ENCODE results near the gene NDUFV3. TPM values are rescaled to one million over a fixed set of nuclear protein-coding genes. Genes with fewer than 3 reads are reported as not detected.

NDUFV3 gene
- polyA plus RNA-seq, 1 of the 3 experiments (the other 2 are of a cell fraction), result 32.9 TPM

DNA sequence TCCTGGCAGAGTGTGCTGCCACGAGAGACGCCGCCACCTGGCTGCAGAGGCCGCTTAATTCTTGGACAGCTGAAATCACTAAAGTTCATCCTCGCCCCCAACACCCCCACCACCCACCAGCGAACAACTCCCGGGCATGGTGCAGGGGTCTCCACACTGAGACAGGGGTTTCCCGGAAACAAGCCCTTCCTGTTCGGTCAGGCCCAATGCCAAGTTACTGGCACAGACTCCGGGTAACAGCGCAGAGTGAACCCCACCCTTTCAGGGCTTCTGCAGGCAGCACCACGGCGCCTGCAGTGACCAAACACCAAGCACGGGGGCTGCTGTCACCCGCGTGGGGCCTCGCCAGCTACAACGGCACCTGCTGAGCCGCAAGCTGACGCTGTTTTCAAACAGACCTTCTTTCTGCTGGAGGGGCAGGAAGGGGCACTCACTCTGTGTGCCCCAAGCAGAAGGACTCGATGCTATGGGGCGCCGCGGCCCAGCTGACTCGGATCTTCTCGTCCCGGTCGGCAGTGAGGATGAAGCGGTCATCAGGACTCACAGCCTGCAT lies 31.2 kb upstream of the NDUFV3 start (continued):
- TF ChIP-seq, protein P1, sequence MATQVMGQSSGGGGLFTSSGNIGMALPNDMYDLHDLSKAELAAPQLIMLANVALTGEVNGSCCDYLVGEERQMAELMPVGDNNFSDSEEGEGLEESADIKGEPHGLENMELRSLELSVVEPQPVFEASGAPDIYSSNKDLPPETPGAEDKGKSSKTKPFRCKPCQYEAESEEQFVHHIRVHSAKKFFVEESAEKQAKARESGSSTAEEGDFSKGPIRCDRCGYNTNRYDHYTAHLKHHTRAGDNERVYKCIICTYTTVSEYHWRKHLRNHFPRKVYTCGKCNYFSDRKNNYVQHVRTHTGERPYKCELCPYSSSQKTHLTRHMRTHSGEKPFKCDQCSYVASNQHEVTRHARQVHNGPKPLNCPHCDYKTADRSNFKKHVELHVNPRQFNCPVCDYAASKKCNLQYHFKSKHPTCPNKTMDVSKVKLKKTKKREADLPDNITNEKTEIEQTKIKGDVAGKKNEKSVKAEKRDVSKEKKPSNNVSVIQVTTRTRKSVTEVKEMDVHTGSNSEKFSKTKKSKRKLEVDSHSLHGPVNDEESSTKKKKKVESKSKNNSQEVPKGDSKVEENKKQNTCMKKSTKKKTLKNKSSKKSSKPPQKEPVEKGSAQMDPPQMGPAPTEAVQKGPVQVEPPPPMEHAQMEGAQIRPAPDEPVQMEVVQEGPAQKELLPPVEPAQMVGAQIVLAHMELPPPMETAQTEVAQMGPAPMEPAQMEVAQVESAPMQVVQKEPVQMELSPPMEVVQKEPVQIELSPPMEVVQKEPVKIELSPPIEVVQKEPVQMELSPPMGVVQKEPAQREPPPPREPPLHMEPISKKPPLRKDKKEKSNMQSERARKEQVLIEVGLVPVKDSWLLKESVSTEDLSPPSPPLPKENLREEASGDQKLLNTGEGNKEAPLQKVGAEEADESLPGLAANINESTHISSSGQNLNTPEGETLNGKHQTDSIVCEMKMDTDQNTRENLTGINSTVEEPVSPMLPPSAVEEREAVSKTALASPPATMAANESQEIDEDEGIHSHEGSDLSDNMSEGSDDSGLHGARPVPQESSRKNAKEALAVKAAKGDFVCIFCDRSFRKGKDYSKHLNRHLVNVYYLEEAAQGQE (IDR thresholded peaks at IDR 0.05; ENCODE audit: low read depth, low read length), result no peak
- TF ChIP-seq EP300 (IDR thresholded peaks at IDR 0.05; ENCODE audit: borderline replicate concordance in 1 of 2, low read depth in 1 of 2, low read length in 1 of 2), result no peak

DNA sequence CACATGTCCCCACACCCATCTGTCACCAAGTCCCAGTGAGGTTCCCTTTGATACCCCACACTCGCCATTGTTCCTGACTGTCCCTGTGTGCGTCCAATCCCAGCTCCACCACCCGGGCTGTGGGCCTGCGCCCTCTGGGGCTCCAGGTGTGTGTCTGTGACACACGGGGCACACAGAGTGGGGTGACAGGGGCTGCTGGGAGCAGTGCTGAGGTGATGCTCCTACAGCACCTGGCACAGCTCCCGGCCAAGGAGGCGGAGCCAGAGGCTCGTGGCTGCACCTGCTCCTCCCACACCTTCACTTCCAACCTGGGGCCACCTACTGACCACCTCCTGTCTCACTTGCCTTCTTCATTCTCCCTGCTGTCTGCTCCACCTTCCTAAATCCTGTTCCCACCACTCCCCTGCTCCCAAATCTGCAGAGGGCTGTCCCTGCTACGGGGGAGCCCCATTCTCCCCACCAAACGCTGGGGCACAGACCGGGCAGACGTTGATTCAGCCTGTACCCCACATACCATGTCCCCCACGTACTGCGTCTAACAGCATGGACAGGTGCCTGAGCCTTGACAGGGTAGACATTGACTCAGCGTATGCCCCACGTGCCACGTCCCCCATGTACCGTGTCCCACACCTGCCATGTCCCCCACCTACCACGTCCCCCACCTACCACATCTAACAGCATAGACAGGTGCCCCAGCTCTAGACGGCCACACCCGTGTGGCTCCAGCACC lies 30.2 kb upstream of the NDUFV3 start:
- peaks cover 27% of the 10 kb centered on the region for H4K20me1 ChIP-seq (ENCODE audit: insufficient read depth)
- DNase-seq, result peak; percentile 16
- 96% methylated on average over 21 of the region's 21 CpGs for WGBS (ENCODE audit: low lambda C conversion rate)
- TF ChIP-seq SMC3 (IDR thresholded peaks at IDR 0.05; ENCODE audit: low read depth, low read length), result no peak
- TF ChIP-seq RFX5 (IDR thresholded peaks at IDR 0.05; ENCODE audit: low read length), result no peak
- TF ChIP-seq, protein P2, sequence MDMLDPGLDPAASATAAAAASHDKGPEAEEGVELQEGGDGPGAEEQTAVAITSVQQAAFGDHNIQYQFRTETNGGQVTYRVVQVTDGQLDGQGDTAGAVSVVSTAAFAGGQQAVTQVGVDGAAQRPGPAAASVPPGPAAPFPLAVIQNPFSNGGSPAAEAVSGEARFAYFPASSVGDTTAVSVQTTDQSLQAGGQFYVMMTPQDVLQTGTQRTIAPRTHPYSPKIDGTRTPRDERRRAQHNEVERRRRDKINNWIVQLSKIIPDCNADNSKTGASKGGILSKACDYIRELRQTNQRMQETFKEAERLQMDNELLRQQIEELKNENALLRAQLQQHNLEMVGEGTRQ (IDR thresholded peaks at IDR 0.05; ENCODE audit: borderline replicate concordance, low read depth, low read length), result no peak
- TF ChIP-seq NRF1 (IDR thresholded peaks at IDR 0.05; ENCODE audit: low read depth, low read length), result no peak
- TF ChIP-seq, protein P3, sequence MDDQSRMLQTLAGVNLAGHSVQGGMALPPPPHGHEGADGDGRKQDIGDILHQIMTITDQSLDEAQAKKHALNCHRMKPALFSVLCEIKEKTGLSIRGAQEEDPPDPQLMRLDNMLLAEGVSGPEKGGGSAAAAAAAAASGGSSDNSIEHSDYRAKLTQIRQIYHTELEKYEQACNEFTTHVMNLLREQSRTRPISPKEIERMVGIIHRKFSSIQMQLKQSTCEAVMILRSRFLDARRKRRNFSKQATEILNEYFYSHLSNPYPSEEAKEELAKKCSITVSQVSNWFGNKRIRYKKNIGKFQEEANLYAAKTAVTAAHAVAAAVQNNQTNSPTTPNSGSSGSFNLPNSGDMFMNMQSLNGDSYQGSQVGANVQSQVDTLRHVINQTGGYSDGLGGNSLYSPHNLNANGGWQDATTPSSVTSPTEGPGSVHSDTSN (IDR thresholded peaks at IDR 0.05), result no peak
- TF ChIP-seq YY1 (IDR thresholded peaks at IDR 0.05; ENCODE audit: low read depth), result no peak
- TF ChIP-seq, protein P1 (IDR thresholded peaks at IDR 0.05; ENCODE audit: low read depth, low read length), result no peak
- TF ChIP-seq, protein P4, sequence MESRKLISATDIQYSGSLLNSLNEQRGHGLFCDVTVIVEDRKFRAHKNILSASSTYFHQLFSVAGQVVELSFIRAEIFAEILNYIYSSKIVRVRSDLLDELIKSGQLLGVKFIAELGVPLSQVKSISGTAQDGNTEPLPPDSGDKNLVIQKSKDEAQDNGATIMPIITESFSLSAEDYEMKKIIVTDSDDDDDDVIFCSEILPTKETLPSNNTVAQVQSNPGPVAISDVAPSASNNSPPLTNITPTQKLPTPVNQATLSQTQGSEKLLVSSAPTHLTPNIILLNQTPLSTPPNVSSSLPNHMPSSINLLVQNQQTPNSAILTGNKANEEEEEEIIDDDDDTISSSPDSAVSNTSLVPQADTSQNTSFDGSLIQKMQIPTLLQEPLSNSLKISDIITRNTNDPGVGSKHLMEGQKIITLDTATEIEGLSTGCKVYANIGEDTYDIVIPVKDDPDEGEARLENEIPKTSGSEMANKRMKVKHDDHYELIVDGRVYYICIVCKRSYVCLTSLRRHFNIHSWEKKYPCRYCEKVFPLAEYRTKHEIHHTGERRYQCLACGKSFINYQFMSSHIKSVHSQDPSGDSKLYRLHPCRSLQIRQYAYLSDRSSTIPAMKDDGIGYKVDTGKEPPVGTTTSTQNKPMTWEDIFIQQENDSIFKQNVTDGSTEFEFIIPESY (IDR thresholded peaks at IDR 0.05; ENCODE audit: borderline replicate concordance, low read depth), result no peak
- TF ChIP-seq EP300 (IDR thresholded peaks at IDR 0.05; ENCODE audit: borderline replicate concordance in 1 of 2, low read depth in 1 of 2, low read length in 1 of 2), result no peak
- TF ChIP-seq FOXJ3 (CRISPR knock-in tag; IDR thresholded peaks at IDR 0.05), result no peak
- TF ChIP-seq MEF2A (IDR thresholded peaks at IDR 0.05; ENCODE audit: borderline replicate concordance, low read depth), result no peak
- no peak for TF ChIP-seq GABPA (IDR thresholded peaks at IDR 0.05; ENCODE audit: low read depth)
- no peak for TF ChIP-seq TAF1 (IDR thresholded peaks at IDR 0.05; ENCODE audit: borderline replicate concordance, low read depth, low read length)
- TF ChIP-seq, protein P5, sequence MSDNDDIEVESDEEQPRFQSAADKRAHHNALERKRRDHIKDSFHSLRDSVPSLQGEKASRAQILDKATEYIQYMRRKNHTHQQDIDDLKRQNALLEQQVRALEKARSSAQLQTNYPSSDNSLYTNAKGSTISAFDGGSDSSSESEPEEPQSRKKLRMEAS (IDR thresholded peaks at IDR 0.05; ENCODE audit: low read depth), result no peak
- TF ChIP-seq GATA2 (CRISPR knock-in tag; IDR thresholded peaks at IDR 0.05), result no peak
- no peak for TF ChIP-seq CHD2 (IDR thresholded peaks at IDR 0.05; ENCODE audit: low read length, partially characterized antibody)
- no peak for TF ChIP-seq RCOR1 (IDR thresholded peaks at IDR 0.05; ENCODE audit: low read length)

More for the DNA sequence above, 30.2 kb upstream of the NDUFV3 start:
- Histone ChIP-seq H3K36me3 (replicated peaks in 1 of 2; ENCODE audit: control insufficient read depth in 1 of 2, insufficient read depth in 2 of 2, low read length in 1 of 2) (peaks cover 3 to 71% of the 10 kb centered on the region in 2 experiments), H3K4me2 (no peak overlapping the region), H3F3A (replicated peaks; ENCODE audit: insufficient read depth) (no peaks in the 10 kb centered on the region), H3K79me2 (ENCODE audit: insufficient read depth) (peaks cover 53% of the 10 kb centered on the region), H3K9me3 (no peaks in the 10 kb centered on the region), H3K4me3 (ENCODE audit: low read depth in 2 of 2, low read length in 1 of 2) (no peak overlapping the region), H3K27me3 (ENCODE audit: insufficient read depth) (no peaks in the 10 kb centered on the region), H3K9me2 (no peaks in the 10 kb centered on the region), H3K4me1 (ENCODE audit: control insufficient read depth in 1 of 2, insufficient read depth in 2 of 2, low read depth in 1 of 2, low read length in 1 of 2) (peaks cover 0 to 25% of the 10 kb centered on the region in 2 experiments; a peak in 1 of 4 replicates), H2AFZ (ENCODE audit: low read depth) (no peak overlapping the region), H3K27ac (ENCODE audit: low read depth in 2 of 2, low read length in 1 of 2) (no peak overlapping the region; a peak in 1 of 4 replicates), H3K9ac (no peak overlapping the region)
- ChIA-PET POLR2A (no interaction called here), CTCF (interaction anchor here (2.3 kb wide), 1 partner anchor 270 kb away, joined by 6 read pairs; no protein-coding TSS in a partner anchor)

Measured in SK-N-SH (cell line).